PC-3 (cell line): Measurements from ENCODE around the gene ADAMTSL2. TPM values are rescaled to one million over a fixed set of nuclear protein-coding genes. Genes with fewer than 3 reads are reported as not detected.

Source experiments
- ATAC-seq: fragments of 200-7000 bp; cut with Tn5 transposase; 2 replicates; pipeline ENCODE4 v1.9.1; 2020; ENCODE audit warnings: mild to moderate bottlenecking, moderate library complexity
- BruUV-seq: library from RNA; stranded (reverse); fragments of 400-500 nt; replicated peaks from 2 replicates; lab custom pipeline; 2021; lab: Mats Ljungman, UMichigan
- CTCF ChIA-PET: fragments of 300-600 bp; sonication (Branson Sonifier 250); formaldehyde crosslinking; loops from one replicate; lab custom pipeline; 2022; ENCODE audit warnings: antibody characterized with exemption; lab: Charles Lee
- POLR2A ChIA-PET: fragments of 300-600 bp; sonication (Branson Sonifier 250); formaldehyde crosslinking; loops from one replicate; lab custom pipeline; 2022; ENCODE audit warnings: antibody characterized with exemption; ENCODE audit not compliant: unreplicated experiment; lab: Charles Lee
- DNase-seq: peaks from one replicate; pipeline ENCODE4 v3.0.0-alpha.2; 2015
- H2AFZ ChIP-seq: fragments of 300-600 bp; sonication (generic); 2 replicates; pipeline ENCODE4 v1.6.0; 2016; ENCODE audit warnings: antibody characterized with exemption, low read length
- H3F3A ChIP-seq: fragments of 300-600 bp; sonication (generic); one replicate; pipeline ENCODE4 v1.6.0; 2017; ENCODE audit warnings: antibody characterized with exemption, low read length, control low read depth, mild to moderate bottlenecking; ENCODE audit not compliant: unreplicated experiment
- H3K27ac ChIP-seq: fragments of 300-600 bp; sonication (generic); 2 replicates; pipeline ENCODE4 v1.5.1; 2016; ENCODE audit warnings: mild to moderate bottlenecking, low read length
- H3K27me3 ChIP-seq: fragments of 300-600 bp; sonication (generic); 2 replicates; pipeline ENCODE4 v1.6.1; 2016; ENCODE audit warnings: low read length, mixed read lengths
- H3K36me3 ChIP-seq: fragments of 300-600 bp; sonication (generic); 2 replicates; pipeline ENCODE4 v1.6.1; 2016; ENCODE audit warnings: low read depth, mixed run types, low read length, mixed read lengths
- H3K4me1 ChIP-seq: fragments of 300-600 bp; sonication (generic); 2 replicates; pipeline ENCODE4 v1.5.1; 2016; ENCODE audit warnings: low read length; ENCODE audit not compliant: insufficient read depth
- H3K4me2 ChIP-seq: fragments of 300-600 bp; sonication (generic); 2 replicates; pipeline ENCODE4 v1.6.0; 2016; ENCODE audit warnings: low read length
- H3K4me3 ChIP-seq: fragments of 300-600 bp; sonication (generic); 2 replicates; pipeline ENCODE4 v1.5.1; 2016; ENCODE audit warnings: mild to moderate bottlenecking, low read length, mixed read lengths
- H3K79me2 ChIP-seq: fragments of 300-600 bp; sonication (generic); 2 replicates; pipeline ENCODE4 v1.6.1; 2017; ENCODE audit warnings: low read length, mixed read lengths
- H3K9ac ChIP-seq: fragments of 300-600 bp; sonication (generic); 2 replicates; pipeline ENCODE4 v1.6.0; 2016; ENCODE audit warnings: mild to moderate bottlenecking, low read length
- H3K9me2 ChIP-seq: fragments of 300-600 bp; sonication (generic); replicated peaks from 2 replicates; pipeline ENCODE4 v1.6.1; 2016; ENCODE audit warnings: mixed run types, low read length, mixed read lengths
- H3K9me3 ChIP-seq: fragments of 300-600 bp; sonication (generic); 2 replicates; pipeline ENCODE4 v1.6.1; 2016; ENCODE audit warnings: low read length, mixed read lengths
- H4K20me1 ChIP-seq: fragments of 300-600 bp; sonication (generic); 2 replicates; pipeline ENCODE4 v1.6.1; 2016; ENCODE audit warnings: low read length, mixed read lengths
- CTCF ChIP-seq: fragments of 300-600 bp; sonication (generic); conservative IDR thresholded peaks from 2 replicates; pipeline ENCODE4 v1.5.1; 2017; ENCODE audit warnings: antibody characterized with exemption, low read depth, mild to moderate bottlenecking, low read length
- EZH2 ChIP-seq: fragments of 300-600 bp; sonication (generic); IDR thresholded peaks from one replicate; pipeline ENCODE4 v1.6.1; 2017; ENCODE audit warnings: antibody characterized with exemption, mild to moderate bottlenecking, low read length; ENCODE audit not compliant: unreplicated experiment
- EZH2phosphoT487 ChIP-seq: fragments of 300-600 bp; sonication (generic); IDR thresholded peaks from 2 replicates; pipeline ENCODE4 v1.6.1; 2018; ENCODE audit warnings: mild to moderate bottlenecking, antibody characterized with exemption, low read length, borderline replicate concordance
- intact Hi-C: fragments of 100-400 bp; cut with micrococcal nuclease; formaldehyde crosslinking; loops from 2 replicates; pipeline ENCODE4 v1.9.0; 2023
- total RNA-seq: library from RNA; depleted of rRNA; stranded (reverse); fragments of >200 nt; gene quantifications from 2 replicates; pipeline ENCODE4 v1.2.3, GENCODE V29; 2014

ADAMTSL2 gene
- total RNA-seq, 1 experiment from 2014 or later = not detected

- no peaks in the 10 kb centered on the region for H3K27me3 ChIP-seq
- ATAC-seq = no peak
- no peak overlapping the region for H3K9ac ChIP-seq
- H3K36me3 ChIP-seq = no peaks in the 10 kb centered on the region
- CTCF ChIA-PET = no interaction called here
- H3K4me1 ChIP-seq = no peaks in the 10 kb centered on the region
- H3K79me2 ChIP-seq = no peaks in the 10 kb centered on the region
- no peaks in the 10 kb centered on the region for H3K9me2 ChIP-seq
- BruUV-seq = no TSS peak
- H3K4me3 ChIP-seq = no peak overlapping the region
- H4K20me1 ChIP-seq = no peaks in the 10 kb centered on the region
- H3K27ac ChIP-seq = no peak overlapping the region
- DNase-seq = no peak
- POLR2A ChIA-PET = no interaction called here
- intact Hi-C loops = no loop called here
- TF ChIP-seq EZH2phosphoT487 (no peak), CTCF (no peak), EZH2 (no peak)
- no peaks in the 10 kb centered on the region for H3F3A ChIP-seq
- no peak overlapping the region for H3K4me2 ChIP-seq
- no peaks in the 10 kb centered on the region for H3K9me3 ChIP-seq
- H2AFZ ChIP-seq = no peak overlapping the region
Observed at GRCh38 chr9:133493845-133494540, 40.5 kb upstream of the ADAMTSL2 start.

- Histone ChIP-seq H4K20me1 (no peaks in the 10 kb centered on the region), H2AFZ (no peak overlapping the region), H3K9me3 (no peaks in the 10 kb centered on the region), H3K4me1 (no peaks in the 10 kb centered on the region), H3K79me2 (no peaks in the 10 kb centered on the region), H3K4me2 (no peak overlapping the region), H3K27ac (no peak overlapping the region), H3K9ac (no peak overlapping the region), H3K9me2 (no peaks in the 10 kb centered on the region), H3K4me3 (no peak overlapping the region), H3K27me3 (no peaks in the 10 kb centered on the region), H3K36me3 (no peaks in the 10 kb centered on the region), H3F3A (no peaks in the 10 kb centered on the region)
- ATAC-seq = no peak
- DNase-seq = no peak
- ChIA-PET CTCF (no interaction called here), POLR2A (no interaction called here)
- TF ChIP-seq CTCF (no peak), EZH2phosphoT487 (no peak), EZH2 (no peak)
- BruUV-seq = no TSS peak
- intact Hi-C loops = no loop called here
Observed at GRCh38 chr9:133494636-133495326, 39.7 kb upstream of the ADAMTSL2 start.
